Measurements from ENCODE around the gene KRAS.
A peak's percentile ranks its signal among the peaks of the same experiment; 100 is the strongest.

KRAS gene

GRCh38 chr12:25197608-25198007, 53.1 kb downstream of the KRAS start:
- Histone ChIP-seq H3K9me3 (ENCODE audit: control insufficient read depth, insufficient read depth, low read length) (no peaks in the 10 kb centered on the region), H3K4me1 (ENCODE audit: control insufficient read depth, insufficient read depth, low read length) (no peaks in the 10 kb centered on the region), H3K36me3 (ENCODE audit: control insufficient read depth, insufficient read depth, low read length) (no peaks in the 10 kb centered on the region), H3K4me3 (ENCODE audit: low read length) (no peak overlapping the region), H3K27me3 (ENCODE audit: control insufficient read depth, insufficient read depth, low read length) (no peaks in the 10 kb centered on the region), H3K27ac (ENCODE audit: low read length) (no peak overlapping the region)
- DNase-seq (ENCODE audit: low read depth, low spot score) = no peak
- WGBS (ENCODE audit: insufficient coverage, insufficient read length) = no CpG with 5 or more reads among the region's 2 CpGs

- no peaks in the 10 kb centered on the region for H3K4me1 ChIP-seq (ENCODE audit: control insufficient read depth, insufficient read depth, low read length)
- H3K27me3 ChIP-seq (ENCODE audit: control insufficient read depth, insufficient read depth, low read length) = no peaks in the 10 kb centered on the region
- H3K27ac ChIP-seq (ENCODE audit: low read length) = no peak within 1 kb of the TSS
- peak; percentile 90 for DNase-seq (ENCODE audit: low read depth, low spot score)
- H3K4me3 ChIP-seq (ENCODE audit: low read length) = peak within 1 kb of the TSS; percentile 69; the same call in 1 of the 2 replicates
- H3K9me3 ChIP-seq (ENCODE audit: control insufficient read depth, insufficient read depth, low read length) = no peaks in the 10 kb centered on the region
- no peaks in the 10 kb centered on the region for H3K36me3 ChIP-seq (ENCODE audit: control insufficient read depth, insufficient read depth, low read length)
- WGBS (ENCODE audit: insufficient coverage, insufficient read length) = no CpG with 5 or more reads among the region's 54 CpGs
Observed at GRCh38 chr12:25195056-25195971, 55.4 kb downstream of the KRAS start, which contains the start of the genes DNAI7 and ETFRF1. TSS of gene DNAI7 (minus strand) at chr12:25195160. CDS start at chr12:25195078, 82 bp downstream. TSS of gene ETFRF1 (plus strand) at chr12:25195237. CDS start at chr12:25203957, 8,720 bp downstream.

GRCh38 chr12:25194722-25195055, 56.0 kb downstream of the KRAS start:
- peak overlapping the region; percentile 69; the same call in 1 of the 2 replicates for H3K4me3 ChIP-seq (ENCODE audit: low read length)
- H3K9me3 ChIP-seq (ENCODE audit: control insufficient read depth, insufficient read depth, low read length) = no peaks in the 10 kb centered on the region
- no peaks in the 10 kb centered on the region for H3K27me3 ChIP-seq (ENCODE audit: control insufficient read depth, insufficient read depth, low read length)
- no peaks in the 10 kb centered on the region for H3K36me3 ChIP-seq (ENCODE audit: control insufficient read depth, insufficient read depth, low read length)
- no CpG with 5 or more reads among the region's 11 CpGs for WGBS (ENCODE audit: insufficient coverage, insufficient read length)
- DNase-seq (ENCODE audit: low read depth, low spot score) = no peak
- H3K27ac ChIP-seq (ENCODE audit: low read length) = no peak overlapping the region
- H3K4me1 ChIP-seq (ENCODE audit: control insufficient read depth, insufficient read depth, low read length) = no peaks in the 10 kb centered on the region

GRCh38 chr12:25194214-25194613, 56.5 kb downstream of the KRAS start:
- H3K27me3 ChIP-seq (ENCODE audit: control insufficient read depth, insufficient read depth, low read length) = no peaks in the 10 kb centered on the region
- no peak overlapping the region for H3K27ac ChIP-seq (ENCODE audit: low read length)
- no peaks in the 10 kb centered on the region for H3K9me3 ChIP-seq (ENCODE audit: control insufficient read depth, insufficient read depth, low read length)
- H3K4me3 ChIP-seq (ENCODE audit: low read length) = no peak overlapping the region
- no CpG with 5 or more reads among the region's 1 CpG for WGBS (ENCODE audit: insufficient coverage, insufficient read length)
- H3K36me3 ChIP-seq (ENCODE audit: control insufficient read depth, insufficient read depth, low read length) = no peaks in the 10 kb centered on the region
- DNase-seq (ENCODE audit: low read depth, low spot score) = no peak
- no peaks in the 10 kb centered on the region for H3K4me1 ChIP-seq (ENCODE audit: control insufficient read depth, insufficient read depth, low read length)

GRCh38 chr12:25190793-25191192, 59.9 kb downstream of the KRAS start:
- WGBS (ENCODE audit: insufficient coverage, insufficient read length) = no CpG with 5 or more reads among the region's 6 CpGs
- H3K27me3 ChIP-seq (ENCODE audit: control insufficient read depth, insufficient read depth, low read length) = no peaks in the 10 kb centered on the region
- DNase-seq (ENCODE audit: low read depth, low spot score) = no peak
- H3K4me1 ChIP-seq (ENCODE audit: control insufficient read depth, insufficient read depth, low read length) = no peaks in the 10 kb centered on the region
- H3K4me3 ChIP-seq (ENCODE audit: low read length) = no peak overlapping the region
- H3K36me3 ChIP-seq (ENCODE audit: control insufficient read depth, insufficient read depth, low read length) = no peaks in the 10 kb centered on the region
- no peak overlapping the region for H3K27ac ChIP-seq (ENCODE audit: low read length)
- no peaks in the 10 kb centered on the region for H3K9me3 ChIP-seq (ENCODE audit: control insufficient read depth, insufficient read depth, low read length)

- DNase-seq (ENCODE audit: low read depth, low spot score) = no peak
- Histone ChIP-seq H3K36me3 (ENCODE audit: control insufficient read depth, insufficient read depth, low read length) (no peaks in the 10 kb centered on the region), H3K4me3 (ENCODE audit: low read length) (no peak overlapping the region), H3K27ac (ENCODE audit: low read length) (no peak overlapping the region), H3K9me3 (ENCODE audit: control insufficient read depth, insufficient read depth, low read length) (no peaks in the 10 kb centered on the region), H3K4me1 (ENCODE audit: control insufficient read depth, insufficient read depth, low read length) (no peaks in the 10 kb centered on the region), H3K27me3 (ENCODE audit: control insufficient read depth, insufficient read depth, low read length) (no peaks in the 10 kb centered on the region)
Observed at GRCh38 chr12:25189656-25190055, 61.1 kb downstream of the KRAS start.

GRCh38 chr12:25187781-25188180, 62.9 kb downstream of the KRAS start:
- no peak for DNase-seq (ENCODE audit: low read depth, low spot score)
- Histone ChIP-seq H3K4me1 (ENCODE audit: control insufficient read depth, insufficient read depth, low read length) (no peaks in the 10 kb centered on the region), H3K27ac (ENCODE audit: low read length) (no peak overlapping the region), H3K36me3 (ENCODE audit: control insufficient read depth, insufficient read depth, low read length) (no peaks in the 10 kb centered on the region), H3K27me3 (ENCODE audit: control insufficient read depth, insufficient read depth, low read length) (no peaks in the 10 kb centered on the region), H3K9me3 (ENCODE audit: control insufficient read depth, insufficient read depth, low read length) (no peaks in the 10 kb centered on the region), H3K4me3 (ENCODE audit: low read length) (no peak overlapping the region)
- WGBS (ENCODE audit: insufficient coverage, insufficient read length) = no CpG with 5 or more reads among the region's 2 CpGs

GRCh38 chr12:25186788-25187402, 63.8 kb downstream of the KRAS start:
- no peaks in the 10 kb centered on the region for H3K27me3 ChIP-seq (ENCODE audit: control insufficient read depth, insufficient read depth, low read length)
- H3K4me3 ChIP-seq (ENCODE audit: low read length) = no peak overlapping the region
- H3K27ac ChIP-seq (ENCODE audit: low read length) = no peak overlapping the region
- no peaks in the 10 kb centered on the region for H3K4me1 ChIP-seq (ENCODE audit: control insufficient read depth, insufficient read depth, low read length)
- no peak for DNase-seq (ENCODE audit: low read depth, low spot score)
- no peaks in the 10 kb centered on the region for H3K36me3 ChIP-seq (ENCODE audit: control insufficient read depth, insufficient read depth, low read length)
- H3K9me3 ChIP-seq (ENCODE audit: control insufficient read depth, insufficient read depth, low read length) = no peaks in the 10 kb centered on the region
- WGBS (ENCODE audit: insufficient coverage, insufficient read length) = no CpG with 5 or more reads among the region's 3 CpGs

- no peak overlapping the region for H3K4me3 ChIP-seq (ENCODE audit: low read length)
- DNase-seq (ENCODE audit: low read depth, low spot score) = no peak
- H3K27me3 ChIP-seq (ENCODE audit: control insufficient read depth, insufficient read depth, low read length) = no peaks in the 10 kb centered on the region
- WGBS (ENCODE audit: insufficient coverage, insufficient read length) = 100% methylated on average over 1 of the region's 4 CpGs
- no peaks in the 10 kb centered on the region for H3K36me3 ChIP-seq (ENCODE audit: control insufficient read depth, insufficient read depth, low read length)
- H3K27ac ChIP-seq (ENCODE audit: low read length) = no peak overlapping the region
- no peaks in the 10 kb centered on the region for H3K9me3 ChIP-seq (ENCODE audit: control insufficient read depth, insufficient read depth, low read length)
- H3K4me1 ChIP-seq (ENCODE audit: control insufficient read depth, insufficient read depth, low read length) = no peaks in the 10 kb centered on the region
Observed at GRCh38 chr12:25186038-25186787, 64.5 kb downstream of the KRAS start.

GRCh38 chr12:25184132-25184531, 66.6 kb downstream of the KRAS start:
- Histone ChIP-seq H3K4me1 (ENCODE audit: control insufficient read depth, insufficient read depth, low read length) (no peaks in the 10 kb centered on the region), H3K36me3 (ENCODE audit: control insufficient read depth, insufficient read depth, low read length) (no peaks in the 10 kb centered on the region), H3K27me3 (ENCODE audit: control insufficient read depth, insufficient read depth, low read length) (no peaks in the 10 kb centered on the region), H3K9me3 (ENCODE audit: control insufficient read depth, insufficient read depth, low read length) (no peaks in the 10 kb centered on the region), H3K4me3 (ENCODE audit: low read length) (no peak overlapping the region), H3K27ac (ENCODE audit: low read length) (no peak overlapping the region)
- no CpG with 5 or more reads among the region's 2 CpGs for whole genome bisulfite sequencing (ENCODE audit: insufficient coverage, insufficient read length)
- no peak for DNase-seq (ENCODE audit: low read depth, low spot score)

All from iPS DF 6.9 (cell line).